ENCODE results near the gene PDAP1.

- no peak for TF ChIP-seq EZH2 (IDR thresholded peaks at IDR 0.05; ENCODE audit: low read depth)
- no peak for TF ChIP-seq CTCF (conservative IDR thresholded peaks at IDR 0.05)
Measured at GRCh38 chr7:99371376-99371920, 36.9 kb downstream of the PDAP1 start.
